Measurements from ENCODE around the gene NXNL1. TPM values are rescaled to one million over a fixed set of nuclear protein-coding genes. Genes with fewer than 3 reads are reported as not detected.

Gene NXNL1
- total and polyA plus RNA-seq, 10 donors, result not detected

GRCh38 chr19:17418710-17419109 lies 42.0 kb downstream of the NXNL1 start:
- 64 to 77% (median 71%) methylated on average over 3 of the region's 3 CpGs for WGBS, 5 donors
- Histone ChIP-seq H3K27ac (peak overlapping the region in 7 of 8 donors; percentile 76 to 91 (median 86)), H3K9me3 (no peaks in the 10 kb centered on the region), H3K4me1 (peaks cover 5 to 33% (median 18%) of the 10 kb centered on the region in 6 donors), H3K4me3 (peak overlapping the region in 3 of 8 donors; percentile 83 to 91 (median 86)), H3K27me3 (replicated peaks in 1 of 7) (no peaks in the 10 kb centered on the region), H3K36me3 (peaks cover 0 to 46% (median 23%) of the 10 kb centered on the region in 6 donors)
- intact Hi-C loops (cut with DNase I; ENCODE audit: low total_unique reads), result no loop called here
- DNase-seq, result no peak
- TF ChIP-seq POLR2AphosphoS5 (IDR thresholded peaks at IDR 0.05) (no peak), CTCF (IDR thresholded peaks at IDR 0.05 in 8 of 11, conservative IDR thresholded peaks at IDR 0.05 in 3 of 11) (no peak), POLR2A (IDR thresholded peaks at IDR 0.05) (no peak)

GRCh38 chr19:17415121-17415520 lies 45.6 kb downstream of the NXNL1 start:
- TF ChIP-seq CTCF (IDR thresholded peaks at IDR 0.05 in 8 of 11, conservative IDR thresholded peaks at IDR 0.05 in 3 of 11) (no peak), POLR2A (IDR thresholded peaks at IDR 0.05) (no peak), POLR2AphosphoS5 (IDR thresholded peaks at IDR 0.05) (no peak)
- no peak overlapping the region for H3K27ac ChIP-seq
- DNase-seq, result no peak
- H3K4me3 ChIP-seq, result no peak overlapping the region
- intact Hi-C loops (cut with DNase I; ENCODE audit: low total_unique reads), result no loop called here
- peaks cover 5 to 49% (median 31%) of the 10 kb centered on the region in 6 donors for H3K4me1 ChIP-seq
- H3K36me3 ChIP-seq, result peaks cover 0 to 56% (median 30%) of the 10 kb centered on the region in 6 donors
- H3K27me3 ChIP-seq (replicated peaks in 1 of 7), result no peaks in the 10 kb centered on the region
- H3K9me3 ChIP-seq, result no peaks in the 10 kb centered on the region
- 82 to 94% (median 93%) methylated on average over 6 of the region's 6 CpGs for WGBS, 5 donors

- peaks cover 5 to 53% (median 27%) of the 10 kb centered on the region in 6 donors for H3K4me1 ChIP-seq
- no peaks in the 10 kb centered on the region for H3K27me3 ChIP-seq (replicated peaks in 1 of 7)
- intact Hi-C loops (cut with DNase I; ENCODE audit: low total_unique reads), result no loop called here
- TF ChIP-seq POLR2A (IDR thresholded peaks at IDR 0.05) (no peak), CTCF (IDR thresholded peaks at IDR 0.05 in 8 of 11, conservative IDR thresholded peaks at IDR 0.05 in 3 of 11) (no peak), POLR2AphosphoS5 (IDR thresholded peaks at IDR 0.05) (no peak)
- 93 to 99% (median 94%) methylated on average over 8 of the region's 8 CpGs for WGBS, 5 donors
- H3K9me3 ChIP-seq, result no peaks in the 10 kb centered on the region
- peaks cover 0 to 63% (median 30%) of the 10 kb centered on the region in 6 donors for H3K36me3 ChIP-seq
- no peak for DNase-seq
- H3K27ac ChIP-seq, result peak overlapping the region; percentile 42 to 82 (median 70)
- no peak overlapping the region for H3K4me3 ChIP-seq
Observed at GRCh38 chr19:17414097-17414496, 46.6 kb downstream of the NXNL1 start.

- H3K27me3 ChIP-seq (replicated peaks in 1 of 7), result no peaks in the 10 kb centered on the region
- H3K4me1 ChIP-seq, result peaks cover 15 to 70% (median 43%) of the 10 kb centered on the region in 6 donors
- no peak overlapping the region for H3K4me3 ChIP-seq
- peak overlapping the region in 5 of 8 donors; percentile 63 to 82 (median 78) for H3K27ac ChIP-seq
- peaks cover 0 to 64% (median 30%) of the 10 kb centered on the region in 6 donors for H3K36me3 ChIP-seq
- WGBS, 5 donors, result 86 to 93% (median 88%) methylated on average over 11 of the region's 11 CpGs
- no peak for DNase-seq
- H3K9me3 ChIP-seq, result no peaks in the 10 kb centered on the region
- intact Hi-C loops (cut with DNase I; ENCODE audit: low total_unique reads), result no loop called here
- TF ChIP-seq CTCF (IDR thresholded peaks at IDR 0.05 in 8 of 11, conservative IDR thresholded peaks at IDR 0.05 in 3 of 11) (no peak), POLR2A (IDR thresholded peaks at IDR 0.05) (no peak), POLR2AphosphoS5 (IDR thresholded peaks at IDR 0.05) (no peak)
Observed at GRCh38 chr19:17411801-17412200, 48.9 kb downstream of the NXNL1 start.

Data from spleen (tissue), 11 donors.